ENCODE results near the gene CCSER1. TPM values are rescaled to one million over a fixed set of nuclear protein-coding genes. Genes with fewer than 3 reads are reported as not detected.
"Not testable (repeated sequence)": the region's sequence is repeated elsewhere in the genome, so short reads cannot be mapped to it uniquely, and the experiment has no call there.

The CCSER1 gene
- total and polyA plus RNA-seq, 9 donors: 0.21 to 8.3 (median 3.2) TPM

- TF ChIP-seq POLR2A (IDR thresholded peaks at IDR 0.05): no peak
- no peak for TF ChIP-seq CTCF (IDR thresholded peaks at IDR 0.05)
- TF ChIP-seq EP300 (IDR thresholded peaks at IDR 0.05): no peak
- intact Hi-C loops (cut with DNase I): no loop called here
- Histone ChIP-seq H3K27me3 (no peaks in the 10 kb centered on the region), H3K4me3 (no peak overlapping the region), H3K4me1 (ENCODE audit: insufficient read depth) (no peaks in the 10 kb centered on the region), H3K27ac (no peak overlapping the region), H3K36me3 (no peaks in the 10 kb centered on the region), H3K9me3 (no peaks in the 10 kb centered on the region)
- DNase-seq: no peak
- WGBS, 3 donors: 73 to 83% (median 81%) methylated on average over 1 of the region's 1 CpG
These were observed 347.3 kb downstream of the CCSER1 start for GRCh38 chr4:90474484-90474883.

- Histone ChIP-seq H3K4me1 (ENCODE audit: insufficient read depth) (no peaks in the 10 kb centered on the region), H3K36me3 (no peaks in the 10 kb centered on the region), H3K27ac (no peak overlapping the region), H3K9me3 (no peaks in the 10 kb centered on the region), H3K4me3 (no peak overlapping the region), H3K27me3 (no peaks in the 10 kb centered on the region)
- intact Hi-C loops (cut with DNase I): no loop called here
- DNase-seq: no peak
- 88 to 92% (median 91%) methylated on average over 6 of the region's 6 CpGs for WGBS, 3 donors
- TF ChIP-seq POLR2A (IDR thresholded peaks at IDR 0.05): no peak
- no peak for TF ChIP-seq EP300 (IDR thresholded peaks at IDR 0.05)
- TF ChIP-seq CTCF (IDR thresholded peaks at IDR 0.05): no peak
These were observed 348.8 kb downstream of the CCSER1 start for GRCh38 chr4:90476019-90476418.

- DNase-seq: no peak
- Histone ChIP-seq H3K36me3 (no peaks in the 10 kb centered on the region), H3K27ac (no peak overlapping the region), H3K9me3 (no peaks in the 10 kb centered on the region), H3K4me1 (ENCODE audit: insufficient read depth) (no peaks in the 10 kb centered on the region), H3K4me3 (no peak overlapping the region), H3K27me3 (no peaks in the 10 kb centered on the region)
- intact Hi-C loops (cut with DNase I): no loop called here
- 80 to 89% (median 81%) methylated on average over 4 of the region's 4 CpGs for WGBS, 3 donors
- TF ChIP-seq CTCF (IDR thresholded peaks at IDR 0.05) (no peak), EP300 (IDR thresholded peaks at IDR 0.05) (no peak), POLR2A (IDR thresholded peaks at IDR 0.05) (no peak)
These were observed 349.4 kb downstream of the CCSER1 start for GRCh38 chr4:90476586-90476985.

GRCh38 chr4:90484894-90485293, 357.7 kb downstream of the CCSER1 start:
- H3K27me3 ChIP-seq; H3K4me3 ChIP-seq; H3K27ac ChIP-seq; H3K9me3 ChIP-seq; H3K4me1 ChIP-seq (ENCODE audit: insufficient read depth); DNase-seq; intact Hi-C loops (cut with DNase I); H3K36me3 ChIP-seq: not testable (repeated sequence)
- 89 to 91% (median 90%) methylated on average over 9 of the region's 9 CpGs for WGBS, 3 donors

- WGBS, 3 donors: 57 to 59% (median 59%) methylated on average over 1 of the region's 1 CpG
- intact Hi-C loops (cut with DNase I): no loop called here
- Histone ChIP-seq H3K27ac (no peak overlapping the region), H3K4me3 (no peak overlapping the region), H3K9me3 (peaks cover 0 to 4% of the 10 kb centered on the region in 2 donors), H3K4me1 (ENCODE audit: insufficient read depth) (no peaks in the 10 kb centered on the region), H3K36me3 (no peaks in the 10 kb centered on the region), H3K27me3 (no peaks in the 10 kb centered on the region)
- no peak for DNase-seq
- no peak for TF ChIP-seq EP300 (IDR thresholded peaks at IDR 0.05)
- no peak for TF ChIP-seq CTCF (IDR thresholded peaks at IDR 0.05)
- TF ChIP-seq POLR2A (IDR thresholded peaks at IDR 0.05): no peak
These were observed 359.2 kb downstream of the CCSER1 start for GRCh38 chr4:90486346-90486745.
